HepG2 (cell line): Measurements from ENCODE around the gene RRBP1. TPM values are rescaled to one million over a fixed set of nuclear protein-coding genes. Genes with fewer than 3 reads are reported as not detected.

Source experiments
- KDM5B ChIP-seq: sonication (generic); formaldehyde crosslinking; IDR thresholded peaks from 2 replicates; pipeline ENCODE4 v1.4.0; 2020; ENCODE audit warnings: missing genetic modification reagents, mild to moderate bottlenecking, borderline replicate concordance
- KLF11 ChIP-seq: IDR thresholded peaks from 2 replicates; pipeline ENCODE4 v1.6.1; 2016; ENCODE audit warnings: missing compliant biosample characterization
- NAIF1 ChIP-seq: sonication (generic); formaldehyde crosslinking; IDR thresholded peaks from 2 replicates; pipeline ENCODE4 v1.5.0; 2020; ENCODE audit warnings: mild to moderate bottlenecking, missing genetic modification reagents, borderline replicate concordance
- polyA plus RNA-seq, 8 experiments: library from polyadenylated mRNA; depleted of rRNA in 3 of 8; stranded (reverse) in 7 of 8; unstranded in 1 of 8; fragments of >200 nt; fragmentation: Illumina TruSeq in 4 of 8; extraction: Trizol in 4 of 8; gene quantifications; 2 replicates each; pipeline versions ENCODE4 v1.2.1 to v1.2.3, GENCODE V29; 2011 to 2016; ENCODE audit warnings: low read depth in 4 of 8, missing spikeins in 1 of 8, mixed read lengths in 1 of 8; ENCODE audit not compliant: insufficient read depth in 1 of 8
- total RNA-seq, 5 experiments: library from RNA; depleted of rRNA; stranded (reverse); fragments of >200 nt; fragmentation: Illumina TruSeq; extraction: Trizol; gene quantifications; 2 replicates each; pipeline ENCODE4 v1.2.3, GENCODE V29; 2016; ENCODE audit warnings: low read depth in 1 of 5
- TF ChIP-seq, protein P1 (sequence below): sonication (generic); formaldehyde crosslinking; IDR thresholded peaks from 2 replicates; pipeline ENCODE4 v1.4.0; 2020; ENCODE audit warnings: missing genetic modification reagents, borderline replicate concordance
- TF ChIP-seq, protein P2 (sequence below): sonication (generic); formaldehyde crosslinking; conservative IDR thresholded peaks from 2 replicates; pipeline ENCODE4 v1.8.0; 2022; ENCODE audit warnings: missing genetic modification reagents
- TF ChIP-seq, protein P3 (sequence below), 2 experiments: fragments of 450-650 bp in 1 of 2; sonication (generic) in 1 of 2; formaldehyde crosslinking in 1 of 2; IDR thresholded peaks; 2 replicates each; pipeline versions ENCODE4 v1.6.1 to v1.8.0; 2016 to 2022; ENCODE audit warnings: antibody characterized with exemption in 1 of 2, mild to moderate bottlenecking in 1 of 2, missing genetic modification reagents in 1 of 2
- TF ChIP-seq, protein P4 (sequence below): sonication (generic); formaldehyde crosslinking; IDR thresholded peaks from 2 replicates; pipeline ENCODE4 v1.4.0; 2020; ENCODE audit warnings: missing genetic modification reagents, mild to moderate bottlenecking, borderline replicate concordance
- TF ChIP-seq, protein P5 (sequence below), 2 experiments: sonication (generic) in 1 of 2; formaldehyde crosslinking in 1 of 2; IDR thresholded peaks; 2 replicates each; pipeline versions ENCODE4 v1.5.1 to v1.6.1; 2011 to 2020; ENCODE audit warnings: borderline replicate concordance in 1 of 2, low read depth in 1 of 2, low read length in 1 of 2, mild to moderate bottlenecking in 1 of 2, missing genetic modification reagents in 1 of 2, moderate library complexity in 1 of 2

Gene RRBP1
- total and polyA plus RNA-seq, 2 of the 13 experiments (the other 11 are each of a cell fraction or from before 2014, with no cell fraction given) = 150 to 222 TPM

DNA sequence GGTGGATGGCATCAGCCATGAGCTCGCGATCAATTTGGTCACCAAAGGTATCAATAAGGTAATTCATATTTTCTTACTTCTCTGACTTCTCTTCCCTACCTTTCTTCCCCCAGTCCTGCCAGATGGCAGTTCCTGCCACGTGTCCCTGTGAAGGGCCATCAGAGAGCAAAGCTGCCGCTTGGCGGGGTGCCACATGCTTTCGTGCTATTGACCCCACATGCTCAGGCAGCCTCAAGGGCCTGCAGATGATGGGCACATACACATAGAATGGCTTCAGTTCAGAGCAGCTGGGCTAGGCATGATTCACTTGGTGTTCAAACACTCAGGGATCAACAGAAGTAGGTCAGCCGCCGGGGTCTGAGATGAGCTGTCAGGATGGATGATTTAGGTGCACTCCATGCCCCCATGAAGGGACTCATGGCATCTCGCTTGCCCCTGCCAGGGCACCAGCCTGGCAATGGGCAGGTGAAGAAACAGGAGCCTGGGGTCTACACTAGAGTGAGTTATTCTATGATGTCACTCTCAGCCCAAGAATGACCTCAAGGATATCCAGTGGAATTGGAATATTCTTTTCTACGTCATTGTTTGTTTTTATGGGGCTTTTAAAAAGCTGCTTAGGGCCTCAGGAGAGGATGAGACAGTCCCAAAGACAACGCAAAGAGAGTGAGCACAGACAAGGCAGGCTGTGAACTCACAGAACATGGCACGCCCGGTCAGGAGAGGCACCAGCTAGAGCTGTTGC lies 43.2 kb upstream of the RRBP1 start (continued):
- TF ChIP-seq, protein P1, sequence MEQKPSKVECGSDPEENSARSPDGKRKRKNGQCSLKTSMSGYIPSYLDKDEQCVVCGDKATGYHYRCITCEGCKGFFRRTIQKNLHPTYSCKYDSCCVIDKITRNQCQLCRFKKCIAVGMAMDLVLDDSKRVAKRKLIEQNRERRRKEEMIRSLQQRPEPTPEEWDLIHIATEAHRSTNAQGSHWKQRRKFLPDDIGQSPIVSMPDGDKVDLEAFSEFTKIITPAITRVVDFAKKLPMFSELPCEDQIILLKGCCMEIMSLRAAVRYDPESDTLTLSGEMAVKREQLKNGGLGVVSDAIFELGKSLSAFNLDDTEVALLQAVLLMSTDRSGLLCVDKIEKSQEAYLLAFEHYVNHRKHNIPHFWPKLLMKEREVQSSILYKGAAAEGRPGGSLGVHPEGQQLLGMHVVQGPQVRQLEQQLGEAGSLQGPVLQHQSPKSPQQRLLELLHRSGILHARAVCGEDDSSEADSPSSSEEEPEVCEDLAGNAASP (CRISPR knock-in tag) = no peak
- TF ChIP-seq KDM5B (CRISPR knock-in tag) = 0 out of 2 replicates have a peak, but pooled peaks have one; percentile 29
- TF ChIP-seq KLF11 (CRISPR knock-in tag) = no peak
- TF ChIP-seq, protein P2, sequence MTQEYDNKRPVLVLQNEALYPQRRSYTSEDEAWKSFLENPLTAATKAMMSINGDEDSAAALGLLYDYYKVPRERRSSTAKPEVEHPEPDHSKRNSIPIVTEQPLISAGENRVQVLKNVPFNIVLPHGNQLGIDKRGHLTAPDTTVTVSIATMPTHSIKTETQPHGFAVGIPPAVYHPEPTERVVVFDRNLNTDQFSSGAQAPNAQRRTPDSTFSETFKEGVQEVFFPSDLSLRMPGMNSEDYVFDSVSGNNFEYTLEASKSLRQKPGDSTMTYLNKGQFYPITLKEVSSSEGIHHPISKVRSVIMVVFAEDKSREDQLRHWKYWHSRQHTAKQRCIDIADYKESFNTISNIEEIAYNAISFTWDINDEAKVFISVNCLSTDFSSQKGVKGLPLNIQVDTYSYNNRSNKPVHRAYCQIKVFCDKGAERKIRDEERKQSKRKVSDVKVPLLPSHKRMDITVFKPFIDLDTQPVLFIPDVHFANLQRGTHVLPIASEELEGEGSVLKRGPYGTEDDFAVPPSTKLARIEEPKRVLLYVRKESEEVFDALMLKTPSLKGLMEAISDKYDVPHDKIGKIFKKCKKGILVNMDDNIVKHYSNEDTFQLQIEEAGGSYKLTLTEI (CRISPR knock-in tag) = no peak
- TF ChIP-seq, protein P3, sequence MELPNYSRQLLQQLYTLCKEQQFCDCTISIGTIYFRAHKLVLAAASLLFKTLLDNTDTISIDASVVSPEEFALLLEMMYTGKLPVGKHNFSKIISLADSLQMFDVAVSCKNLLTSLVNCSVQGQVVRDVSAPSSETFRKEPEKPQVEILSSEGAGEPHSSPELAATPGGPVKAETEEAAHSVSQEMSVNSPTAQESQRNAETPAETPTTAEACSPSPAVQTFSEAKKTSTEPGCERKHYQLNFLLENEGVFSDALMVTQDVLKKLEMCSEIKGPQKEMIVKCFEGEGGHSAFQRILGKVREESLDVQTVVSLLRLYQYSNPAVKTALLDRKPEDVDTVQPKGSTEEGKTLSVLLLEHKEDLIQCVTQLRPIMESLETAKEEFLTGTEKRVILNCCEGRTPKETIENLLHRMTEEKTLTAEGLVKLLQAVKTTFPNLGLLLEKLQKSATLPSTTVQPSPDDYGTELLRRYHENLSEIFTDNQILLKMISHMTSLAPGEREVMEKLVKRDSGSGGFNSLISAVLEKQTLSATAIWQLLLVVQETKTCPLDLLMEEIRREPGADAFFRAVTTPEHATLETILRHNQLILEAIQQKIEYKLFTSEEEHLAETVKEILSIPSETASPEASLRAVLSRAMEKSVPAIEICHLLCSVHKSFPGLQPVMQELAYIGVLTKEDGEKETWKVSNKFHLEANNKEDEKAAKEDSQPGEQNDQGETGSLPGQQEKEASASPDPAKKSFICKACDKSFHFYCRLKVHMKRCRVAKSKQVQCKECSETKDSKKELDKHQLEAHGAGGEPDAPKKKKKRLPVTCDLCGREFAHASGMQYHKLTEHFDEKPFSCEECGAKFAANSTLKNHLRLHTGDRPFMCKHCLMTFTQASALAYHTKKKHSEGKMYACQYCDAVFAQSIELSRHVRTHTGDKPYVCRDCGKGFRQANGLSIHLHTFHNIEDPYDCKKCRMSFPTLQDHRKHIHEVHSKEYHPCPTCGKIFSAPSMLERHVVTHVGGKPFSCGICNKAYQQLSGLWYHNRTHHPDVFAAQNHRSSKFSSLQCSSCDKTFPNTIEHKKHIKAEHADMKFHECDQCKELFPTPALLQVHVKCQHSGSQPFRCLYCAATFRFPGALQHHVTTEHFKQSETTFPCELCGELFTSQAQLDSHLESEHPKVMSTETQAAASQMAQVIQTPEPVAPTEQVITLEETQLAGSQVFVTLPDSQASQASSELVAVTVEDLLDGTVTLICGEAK (IDR thresholded peaks at IDR 0.05) = no peak
- TF ChIP-seq, protein P3 (CRISPR knock-in tag; IDR thresholded peaks at IDR 0.05) = peak; percentile 56
- TF ChIP-seq, protein P4, sequence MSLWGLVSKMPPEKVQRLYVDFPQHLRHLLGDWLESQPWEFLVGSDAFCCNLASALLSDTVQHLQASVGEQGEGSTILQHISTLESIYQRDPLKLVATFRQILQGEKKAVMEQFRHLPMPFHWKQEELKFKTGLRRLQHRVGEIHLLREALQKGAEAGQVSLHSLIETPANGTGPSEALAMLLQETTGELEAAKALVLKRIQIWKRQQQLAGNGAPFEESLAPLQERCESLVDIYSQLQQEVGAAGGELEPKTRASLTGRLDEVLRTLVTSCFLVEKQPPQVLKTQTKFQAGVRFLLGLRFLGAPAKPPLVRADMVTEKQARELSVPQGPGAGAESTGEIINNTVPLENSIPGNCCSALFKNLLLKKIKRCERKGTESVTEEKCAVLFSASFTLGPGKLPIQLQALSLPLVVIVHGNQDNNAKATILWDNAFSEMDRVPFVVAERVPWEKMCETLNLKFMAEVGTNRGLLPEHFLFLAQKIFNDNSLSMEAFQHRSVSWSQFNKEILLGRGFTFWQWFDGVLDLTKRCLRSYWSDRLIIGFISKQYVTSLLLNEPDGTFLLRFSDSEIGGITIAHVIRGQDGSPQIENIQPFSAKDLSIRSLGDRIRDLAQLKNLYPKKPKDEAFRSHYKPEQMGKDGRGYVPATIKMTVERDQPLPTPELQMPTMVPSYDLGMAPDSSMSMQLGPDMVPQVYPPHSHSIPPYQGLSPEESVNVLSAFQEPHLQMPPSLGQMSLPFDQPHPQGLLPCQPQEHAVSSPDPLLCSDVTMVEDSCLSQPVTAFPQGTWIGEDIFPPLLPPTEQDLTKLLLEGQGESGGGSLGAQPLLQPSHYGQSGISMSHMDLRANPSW (CRISPR knock-in tag) = no peak
- TF ChIP-seq, protein P5, sequence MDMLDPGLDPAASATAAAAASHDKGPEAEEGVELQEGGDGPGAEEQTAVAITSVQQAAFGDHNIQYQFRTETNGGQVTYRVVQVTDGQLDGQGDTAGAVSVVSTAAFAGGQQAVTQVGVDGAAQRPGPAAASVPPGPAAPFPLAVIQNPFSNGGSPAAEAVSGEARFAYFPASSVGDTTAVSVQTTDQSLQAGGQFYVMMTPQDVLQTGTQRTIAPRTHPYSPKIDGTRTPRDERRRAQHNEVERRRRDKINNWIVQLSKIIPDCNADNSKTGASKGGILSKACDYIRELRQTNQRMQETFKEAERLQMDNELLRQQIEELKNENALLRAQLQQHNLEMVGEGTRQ (IDR thresholded peaks at IDR 0.05; ENCODE audit: low read depth, low read length) = peak; percentile 39; the same call in 1 of the 2 replicates
- TF ChIP-seq, protein P5 (CRISPR knock-in tag; IDR thresholded peaks at IDR 0.05; ENCODE audit: borderline replicate concordance) = peak; percentile 50; the same call in 1 of the 2 replicates
- no peak for TF ChIP-seq NAIF1 (CRISPR knock-in tag)
